Pancreas (tissue), 10 donors: ENCODE measurements around the gene GP1BA. TPM values are rescaled to one million over a fixed set of nuclear protein-coding genes. Genes with fewer than 3 reads are reported as not detected.
A peak's percentile ranks its signal among the peaks of the same experiment; 100 is the strongest.

Source experiments
- ATAC-seq, 4 donors: fragments of 200-7000 bp; cut with Tn5 transposase; one replicate each; pipeline versions ENCODE4 v1.8.0 to v1.9.1; 2020; ENCODE audit warnings: mild to moderate bottlenecking in 4 of 4, moderate library complexity in 4 of 4
- DNase-seq, 6 donors: peaks; one replicate each; pipeline ENCODE4 v3.0.0-alpha.2; 2020
- FAIRE-seq: peaks from 2 replicates; lab custom pipeline; 2012; peaks lifted over from hg19 to GRCh38; lab: Jason Lieb, UNC
- H3K27ac ChIP-seq, 4 donors: fragments of 200-600 bp; sonication (generic); 1 replicate in 3 of 4; 2 replicates in 1 of 4; pipeline versions ENCODE4 v1.5.0 to v1.8.0; 2020
- H3K27me3 ChIP-seq, 4 donors: fragments of 200-600 bp; one replicate each; pipeline ENCODE4 v1.8.0; 2021
- H3K36me3 ChIP-seq, 3 donors: fragments of 200-600 bp; sonication (generic) in 1 of 3; one replicate each; pipeline versions ENCODE4 v1.5.0 to v1.8.0; 2020 to 2021
- H3K4me1 ChIP-seq, 3 donors: fragments of 200-600 bp; one replicate each; pipeline ENCODE4 v1.8.0; 2021
- H3K4me3 ChIP-seq, 4 donors: fragments of 200-600 bp; sonication (generic) in 2 of 4; one replicate each; pipeline versions ENCODE4 v1.5.0 to v1.8.0; 2020 to 2021
- H3K9me3 ChIP-seq, 4 donors: fragments of 200-600 bp; one replicate each; pipeline ENCODE4 v1.8.0; 2021
- WGBS, 2 donors: extraction: QIAGEN DNeasy Blood & Tissue Kit; methylation state at CpG; one replicate each; pipeline ENCODE4 v1.1.7; 2013; 5-methylcytosine and 5-hydroxymethylcytosine counted together
- intact Hi-C, 3 donors: fragments of 100-400 bp; cut with DNase I; formaldehyde crosslinking; loops; one replicate each; pipeline versions ENCODE4 v1.11.1 to v1.14.2; 2022
- polyA plus RNA-seq, 2 donors: library from polyadenylated mRNA; stranded (reverse); fragments of 200-250 nt; gene quantifications; one replicate each; pipeline ENCODE4 v1.2.3, GENCODE V29; 2013
- total RNA-seq, 6 donors: library from RNA; stranded (reverse); fragmentation: NEBNext Ultra II Directional in 4 of 6; extraction: Animal tissue kit (Norgen Biotek cat#: 25700) in 4 of 6; gene quantifications; one replicate each; pipeline versions ENCODE4 v1.2.1 to v1.2.4, GENCODE V29; 2021 to 2023
- TF ChIP-seq, protein P1 (sequence below), 4 donors: fragments of 200-600 bp; sonication (generic) in 3 of 4; IDR thresholded peaks; one replicate each; pipeline versions ENCODE4 v1.5.0 to v1.8.0; 2021; ENCODE audit warnings: antibody characterized with exemption in 4 of 4
- donor health status: healthy with polysubstance abuse.
- donor health status: DM: no; HTN: no; CAD: no; lungs with moderate emphysema.
- donor health status: DM: no; HTN: no; CAD: no.
- donor health status: control.
- donor health status: control.
- donor health status: Bipolar disorder and iron deficiency.
- donor health status: DM: yes; HTN: yes; CAD: no.
- donor health status: DM: no; HTN: no; CAD: no.
- donor health status: DM: no; HTN: no; CAD: no.
- donor health status: DM: yes; HTN: yes; CAD: no.

The GP1BA gene
- total and polyA plus RNA-seq, 8 donors: 0.06 to 0.37 (median 0.13) TPM; not detected in 4

- no peaks in the 10 kb centered on the region for H3K9me3 ChIP-seq
- H3K4me3 ChIP-seq: peak overlapping the region in 2 of 4 donors; percentile 98 to 100
- no peaks in the 10 kb centered on the region for H3K27me3 ChIP-seq
- intact Hi-C loops: no loop called here
- no peak for FAIRE-seq
- peaks cover 5 to 36% (median 14%) of the 10 kb centered on the region in 3 donors for H3K4me1 ChIP-seq
- no peak overlapping the region for H3K27ac ChIP-seq
- ATAC-seq: no peak
- H3K36me3 ChIP-seq: peaks cover 0 to 23% (median 0%) of the 10 kb centered on the region in 3 donors
- TF ChIP-seq, protein P1, sequence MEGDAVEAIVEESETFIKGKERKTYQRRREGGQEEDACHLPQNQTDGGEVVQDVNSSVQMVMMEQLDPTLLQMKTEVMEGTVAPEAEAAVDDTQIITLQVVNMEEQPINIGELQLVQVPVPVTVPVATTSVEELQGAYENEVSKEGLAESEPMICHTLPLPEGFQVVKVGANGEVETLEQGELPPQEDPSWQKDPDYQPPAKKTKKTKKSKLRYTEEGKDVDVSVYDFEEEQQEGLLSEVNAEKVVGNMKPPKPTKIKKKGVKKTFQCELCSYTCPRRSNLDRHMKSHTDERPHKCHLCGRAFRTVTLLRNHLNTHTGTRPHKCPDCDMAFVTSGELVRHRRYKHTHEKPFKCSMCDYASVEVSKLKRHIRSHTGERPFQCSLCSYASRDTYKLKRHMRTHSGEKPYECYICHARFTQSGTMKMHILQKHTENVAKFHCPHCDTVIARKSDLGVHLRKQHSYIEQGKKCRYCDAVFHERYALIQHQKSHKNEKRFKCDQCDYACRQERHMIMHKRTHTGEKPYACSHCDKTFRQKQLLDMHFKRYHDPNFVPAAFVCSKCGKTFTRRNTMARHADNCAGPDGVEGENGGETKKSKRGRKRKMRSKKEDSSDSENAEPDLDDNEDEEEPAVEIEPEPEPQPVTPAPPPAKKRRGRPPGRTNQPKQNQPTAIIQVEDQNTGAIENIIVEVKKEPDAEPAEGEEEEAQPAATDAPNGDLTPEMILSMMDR (IDR thresholded peaks at IDR 0.05): no peak
- 27 to 39% methylated on average over 4 of the region's 4 CpGs for WGBS, 2 donors
- no peak for DNase-seq
Measured at GRCh38 chr17:4945944-4946280, 13.8 kb downstream of the GP1BA start.

DNA sequence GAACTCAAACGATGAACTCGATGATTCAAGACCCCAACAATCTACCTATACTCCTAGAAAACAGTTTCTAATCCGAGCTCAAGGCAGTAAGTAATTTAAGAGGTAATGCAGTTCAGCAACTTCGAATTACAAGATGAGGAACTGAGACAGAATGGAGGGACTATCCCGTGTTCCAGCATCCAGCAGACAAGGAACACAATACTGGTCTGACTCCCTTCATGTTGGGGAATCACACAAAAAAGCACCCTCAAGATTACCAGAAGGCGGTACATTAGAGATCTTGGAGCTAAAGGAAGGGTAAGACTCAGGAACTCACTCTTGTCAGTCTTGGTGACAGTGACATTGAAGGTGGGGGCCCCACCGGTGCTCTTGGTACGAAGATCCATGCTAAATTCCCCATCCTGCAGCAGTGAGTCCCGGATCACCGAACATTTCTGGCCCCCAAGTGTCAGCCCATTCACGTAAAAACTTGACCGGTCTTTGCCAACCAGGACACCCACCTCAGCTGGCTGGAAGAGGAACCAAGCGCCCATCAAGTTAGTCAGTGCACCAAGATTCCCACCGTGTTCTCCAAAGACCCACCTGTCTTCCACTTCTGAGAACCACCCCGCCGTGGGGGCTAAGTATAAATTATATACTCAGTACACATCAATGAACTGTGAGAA, 14.4 kb downstream of the GP1BA start:
- Histone ChIP-seq H3K36me3 (peaks cover 0 to 23% (median 0%) of the 10 kb centered on the region in 3 donors), H3K27me3 (no peaks in the 10 kb centered on the region), H3K4me3 (peak overlapping the region in 3 of 4 donors; percentile 96 to 100 (median 98)), H3K4me1 (peaks cover under 1 to 31% (median 10%) of the 10 kb centered on the region in 3 donors), H3K27ac (no peak overlapping the region), H3K9me3 (no peaks in the 10 kb centered on the region)
- TF ChIP-seq, protein P1 (IDR thresholded peaks at IDR 0.05): no peak
- FAIRE-seq (no peak), ATAC-seq (no peak), DNase-seq (peak in 1 of 6 donors; percentile 20)
- WGBS, 2 donors: 28 to 38% methylated on average over 16 of the region's 16 CpGs
- intact Hi-C loops: no loop called here

DNA sequence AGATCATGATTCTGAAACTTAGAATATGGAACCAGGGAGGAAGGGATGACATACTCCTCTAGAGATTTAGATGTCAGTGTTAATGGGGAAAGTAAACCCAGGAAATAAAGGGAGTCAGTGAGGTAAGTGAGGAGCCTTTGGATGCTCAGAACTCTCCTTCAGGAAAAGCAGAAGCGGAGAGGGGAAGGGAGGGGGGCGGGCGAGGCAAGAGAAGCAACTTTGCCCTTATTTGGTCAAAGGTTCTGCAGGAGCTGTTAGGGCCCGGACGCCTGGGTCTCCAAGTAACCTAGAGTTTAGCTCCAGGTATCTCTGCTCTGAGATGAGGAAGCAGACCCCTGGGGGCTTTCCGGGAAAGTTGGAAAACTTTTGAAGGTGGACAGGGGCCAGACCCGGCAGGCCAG, 14.9 kb downstream of the GP1BA start:
- Histone ChIP-seq H3K9me3 (no peaks in the 10 kb centered on the region), H3K4me1 (peaks cover 0 to 25% (median 6%) of the 10 kb centered on the region in 3 donors), H3K27me3 (no peaks in the 10 kb centered on the region), H3K36me3 (peaks cover 0 to 23% (median 0%) of the 10 kb centered on the region in 3 donors), H3K4me3 (peak overlapping the region; percentile 94 to 100 (median 97)), H3K27ac (peak overlapping the region; percentile 81 to 99 (median 94))
- intact Hi-C loops: no loop called here
- FAIRE-seq (no peak), ATAC-seq (no peak), DNase-seq (no peak)
- TF ChIP-seq, protein P1 (IDR thresholded peaks at IDR 0.05): no peak
- 4 to 7% methylated on average over 7 of the region's 7 CpGs for WGBS, 2 donors

DNA sequence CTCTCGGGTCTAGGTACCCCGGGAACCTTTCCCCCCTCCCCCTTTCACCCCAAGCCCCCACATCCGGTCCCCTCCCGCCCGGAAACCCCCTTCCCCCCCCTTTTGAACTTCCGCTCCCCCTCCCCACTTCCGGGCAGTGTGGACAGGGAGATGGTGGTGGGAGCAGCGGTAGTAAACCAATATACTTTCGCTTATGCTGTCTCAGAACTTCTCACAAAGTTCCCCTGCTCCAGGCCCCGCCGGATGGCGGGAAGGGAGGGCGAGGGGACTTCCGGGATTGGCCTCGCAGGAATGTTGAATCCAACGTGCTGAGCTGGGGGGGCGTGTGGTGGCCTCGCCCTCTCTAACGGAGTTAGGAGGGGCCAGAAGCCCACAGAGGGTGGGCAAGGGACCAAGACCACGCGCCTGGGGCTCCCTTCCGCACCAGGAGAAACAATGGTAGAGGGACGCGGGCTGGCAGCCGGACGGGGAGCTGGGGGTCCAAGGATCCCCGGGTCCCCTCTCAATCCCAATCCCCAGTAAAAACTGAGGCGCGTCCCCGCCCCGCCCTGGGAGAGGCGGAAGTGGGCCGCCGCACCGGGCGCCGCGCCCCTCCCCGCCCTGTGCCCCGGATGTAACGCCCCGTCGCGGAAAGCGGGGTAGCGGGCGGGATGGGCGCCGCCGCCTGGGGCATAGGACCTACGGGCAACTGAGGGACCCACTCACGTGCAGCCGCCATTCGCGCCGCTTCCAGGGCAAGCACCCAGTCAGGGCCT, 15.5 kb downstream of the GP1BA start:
- Histone ChIP-seq H3K4me3 (peak overlapping the region; percentile 94 to 100 (median 97)), H3K27ac (peak overlapping the region; percentile 81 to 99 (median 94)), H3K9me3 (no peaks in the 10 kb centered on the region), H3K27me3 (no peaks in the 10 kb centered on the region), H3K36me3 (peaks cover 0 to 22% (median 0%) of the 10 kb centered on the region in 3 donors), H3K4me1 (peaks cover 0 to 24% (median 6%) of the 10 kb centered on the region in 3 donors)
- TF ChIP-seq, protein P1 (IDR thresholded peaks at IDR 0.05): no peak
- WGBS, 2 donors: 0 to 1% methylated on average over 40 to 56 of the region's 56 CpGs
- DNase-seq (peak; percentile 53 to 86 (median 68)), ATAC-seq (peak; percentile 40 to 59 (median 51)), FAIRE-seq (no peak)
- intact Hi-C loops: no loop called here
